HCT116 (cell line): ENCODE measurements around the gene MYZAP.

Source experiments
- ATF3 ChIP-seq: IDR thresholded peaks from 2 replicates; pipeline ENCODE4 v1.6.1; 2012
- CBX3 ChIP-seq: IDR thresholded peaks from 2 replicates; pipeline ENCODE4 v1.6.1; 2012; ENCODE audit warnings: low read depth
- CTCF ChIP-seq, 3 experiments: fragments of 200-600 bp in 1 of 3; sonication (generic) in 1 of 3; IDR thresholded peaks in 2 of 3; conservative IDR thresholded peaks in 1 of 3; 2 replicates each; pipeline ENCODE4 v1.5.1; 2012 to 2017; ENCODE audit warnings: low read depth in 2 of 3, low read length in 2 of 3, antibody characterized with exemption in 1 of 3, borderline replicate concordance in 1 of 3, control low read depth in 1 of 3, mild to moderate bottlenecking in 1 of 3, mixed read lengths in 1 of 3, mixed run types in 1 of 3, moderate library complexity in 1 of 3; ENCODE audit not compliant: insufficient read depth in 1 of 3
- EGR1 ChIP-seq: IDR thresholded peaks from 2 replicates; pipeline ENCODE4 v1.6.1; 2012; ENCODE audit warnings: low read depth
- EZH2phosphoT487 ChIP-seq: fragments of 200-600 bp; IDR thresholded peaks from 2 replicates; pipeline ENCODE4 v1.6.1; 2018; ENCODE audit warnings: antibody characterized with exemption, borderline replicate concordance
- JUND ChIP-seq: IDR thresholded peaks from 2 replicates; pipeline ENCODE4 v1.6.1; 2012
- POLR2A ChIP-seq: IDR thresholded peaks from 2 replicates; pipeline ENCODE4 v1.7.0; 2011; ENCODE audit warnings: borderline replicate concordance; ENCODE audit not compliant: insufficient read depth, insufficient read length; ENCODE audit errors: extremely low read depth
- POLR2AphosphoS5 ChIP-seq: IDR thresholded peaks from 2 replicates; pipeline ENCODE4 v1.6.1; 2011; ENCODE audit warnings: mild to moderate bottlenecking, low read depth, low read length, moderate library complexity
- RAD21 ChIP-seq: IDR thresholded peaks from 2 replicates; pipeline ENCODE4 v1.6.1; 2012; ENCODE audit warnings: low read depth, mild to moderate bottlenecking
- SRF ChIP-seq: IDR thresholded peaks from 2 replicates; pipeline ENCODE4 v1.6.1; 2012; ENCODE audit warnings: low read depth
- ZNF274 ChIP-seq: fragments of 200-500 bp; sonication (Bioruptor generic); IDR thresholded peaks from 2 replicates; pipeline ENCODE4 v1.6.1; 2014; ENCODE audit warnings: mild to moderate bottlenecking, low read depth, low read length, inconsistent platforms

DNA sequence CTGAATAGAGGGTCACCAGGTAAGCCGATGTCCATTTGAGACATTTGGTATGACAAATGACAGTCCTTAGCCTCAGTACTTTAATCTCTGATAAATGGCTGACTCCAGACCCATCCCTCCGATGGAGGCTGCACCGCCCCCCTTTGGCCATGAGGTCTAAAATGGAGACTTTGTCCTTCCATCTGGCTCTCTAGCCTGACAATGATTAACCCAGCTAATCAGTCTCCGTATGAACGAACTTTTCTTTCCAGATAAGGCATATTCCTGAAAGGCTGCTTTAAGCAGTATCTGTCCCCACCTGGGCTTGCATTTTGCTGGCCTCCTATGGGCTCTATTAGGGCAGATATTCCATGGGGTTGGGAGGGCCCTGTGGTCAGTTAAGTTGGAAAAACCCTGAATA is 10.8 kb upstream of the MYZAP start:
- TF ChIP-seq CTCF (IDR thresholded peaks at IDR 0.05 in 2 of 3, conservative IDR thresholded peaks at IDR 0.05 in 1 of 3; ENCODE audit: borderline replicate concordance in 1 of 3, insufficient read depth in 1 of 3, low read depth in 2 of 3, low read length in 2 of 3) (no peak), SRF (no peak), ZNF274 (no peak), EZH2phosphoT487 (no peak), POLR2AphosphoS5 (no peak), RAD21 (no peak), EGR1 (no peak), CBX3 (no peak), POLR2A (no peak), JUND (no peak), ATF3 (no peak)
